NCI-H460 (cell line): ENCODE measurements around the gene NME7. TPM values are rescaled to one million over a fixed set of nuclear protein-coding genes. Genes with fewer than 3 reads are reported as not detected.
"Not testable (repeated sequence)": the region's sequence is repeated elsewhere in the genome, so short reads cannot be mapped to it uniquely, and the experiment has no call there.

Source experiments
- DNase-seq: peaks from one replicate; pipeline ENCODE4 v3.0.0-alpha.2; 2016; ENCODE audit warnings: low read depth; ENCODE audit errors: extremely low read depth
- total RNA-seq: library from RNA; depleted of rRNA; stranded (reverse); fragments of >200 nt; shearing (Covaris generic); gene quantifications from 2 replicates; pipeline ENCODE4 v1.2.3, GENCODE V29; 2014

NME7 gene
- total RNA-seq, 1 experiment from 2014 or later = 25.9 TPM

GRCh38 chr1:169345511-169345910 is 22.1 kb downstream of the NME7 start:
- no peak for DNase-seq

GRCh38 chr1:169342096-169342495 is 25.5 kb downstream of the NME7 start:
- not testable (repeated sequence) for DNase-seq

GRCh38 chr1:169340882-169341281 is 26.7 kb downstream of the NME7 start:
- DNase-seq = no peak

DNA sequence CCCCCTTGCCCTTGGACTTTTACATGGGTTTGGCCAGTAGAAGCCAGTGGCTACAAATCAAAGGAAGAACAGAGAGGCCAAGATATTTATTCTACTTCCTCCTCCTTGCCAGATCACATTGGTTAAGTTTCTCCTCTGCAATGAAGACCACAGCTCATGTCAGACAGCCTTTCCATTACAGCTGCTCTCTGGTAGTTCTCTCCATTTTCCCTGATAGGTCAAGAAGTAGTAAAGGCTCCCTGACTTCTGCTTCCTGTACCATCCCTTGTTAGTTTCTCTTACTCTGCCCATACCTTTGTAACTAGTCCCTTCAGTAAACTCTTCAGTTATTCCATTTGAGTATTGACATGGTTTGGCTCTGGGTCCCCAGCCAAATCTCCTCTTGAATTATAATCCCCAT is 27.8 kb downstream of the NME7 start:
- no peak for DNase-seq

DNA sequence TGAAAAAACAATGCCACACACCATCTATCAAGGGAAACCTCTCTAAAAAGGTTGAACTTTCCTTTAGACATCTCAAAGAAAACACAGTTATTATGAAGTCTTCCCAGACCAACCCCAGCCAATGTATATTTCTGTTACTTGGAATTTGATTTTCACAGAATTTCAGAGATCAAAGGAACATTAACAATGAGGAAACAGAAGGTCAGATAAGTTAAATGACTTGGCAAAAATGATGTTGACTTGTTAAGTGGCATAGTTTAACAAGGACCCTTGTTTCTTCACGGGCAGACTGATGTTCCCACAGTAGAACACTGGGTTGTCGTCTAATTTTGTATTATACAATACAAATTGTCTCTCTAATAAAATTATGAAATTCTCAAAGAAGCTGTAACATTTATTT is 29.0 kb downstream of the NME7 start:
- no peak for DNase-seq

- DNase-seq = not testable (repeated sequence)
These were observed 30.5 kb downstream of the NME7 start for GRCh38 chr1:169336947-169337715.

DNA sequence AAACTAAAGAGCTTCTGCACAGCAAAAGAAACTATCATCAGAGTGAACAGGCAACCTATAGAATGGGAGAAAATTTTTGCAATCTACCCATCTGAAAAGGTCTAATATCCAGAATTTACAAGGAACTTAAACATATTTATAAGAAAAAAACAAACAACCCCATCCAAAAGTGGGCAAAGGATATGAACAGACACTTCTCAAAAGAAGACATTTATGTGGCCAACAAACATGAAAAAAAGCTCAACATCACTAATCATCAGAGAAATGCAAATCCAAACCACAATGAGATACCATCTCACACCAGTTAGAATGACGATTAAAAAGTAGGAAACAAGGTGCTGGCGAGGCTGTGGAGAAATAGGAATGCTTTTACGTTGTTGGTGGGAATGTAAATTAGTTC is 32.9 kb downstream of the NME7 start:
- DNase-seq = not testable (repeated sequence)

- no peak for DNase-seq
These were observed 36.7 kb downstream of the NME7 start for GRCh38 chr1:169330927-169331326.

DNA sequence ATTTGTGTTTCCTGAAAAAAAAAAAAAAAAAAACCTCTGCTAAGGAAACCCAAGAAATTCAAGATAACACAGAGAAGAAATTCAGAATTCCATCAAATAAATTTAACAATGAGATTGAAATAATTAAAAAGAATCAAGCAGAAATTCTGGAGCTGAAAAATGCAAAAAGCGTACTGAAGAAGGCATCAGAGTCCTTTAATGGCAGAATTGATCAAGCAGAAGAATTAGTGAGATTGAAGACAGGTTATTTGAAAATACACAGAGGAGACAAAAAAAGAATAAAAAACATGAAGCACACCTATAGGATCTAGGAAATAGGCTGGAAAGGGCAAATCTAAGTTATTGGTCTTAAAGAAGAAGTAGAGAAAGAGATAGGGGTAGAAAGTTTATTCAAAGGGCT is 38.2 kb downstream of the NME7 start:
- no peak for DNase-seq

- no peak for DNase-seq
These were observed 39.7 kb downstream of the NME7 start for GRCh38 chr1:169327875-169328274.

DNA sequence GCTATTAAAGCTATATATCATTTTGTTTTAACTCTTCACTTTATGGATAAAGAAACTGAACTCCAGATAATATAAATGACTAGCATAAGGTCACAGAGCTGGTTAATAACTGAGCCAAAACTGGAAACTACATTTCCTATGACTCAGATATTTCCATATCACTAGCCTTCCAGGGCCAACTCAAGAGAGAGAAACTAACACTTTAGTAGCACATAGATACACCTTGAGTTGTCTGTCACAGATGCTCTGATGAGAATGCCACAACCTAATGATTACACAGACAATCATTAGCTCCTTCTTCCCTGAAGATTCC is 40.7 kb downstream of the NME7 start:
- DNase-seq = no peak

- no peak for DNase-seq
These were observed 41.2 kb downstream of the NME7 start for GRCh38 chr1:169326261-169326955.

DNA sequence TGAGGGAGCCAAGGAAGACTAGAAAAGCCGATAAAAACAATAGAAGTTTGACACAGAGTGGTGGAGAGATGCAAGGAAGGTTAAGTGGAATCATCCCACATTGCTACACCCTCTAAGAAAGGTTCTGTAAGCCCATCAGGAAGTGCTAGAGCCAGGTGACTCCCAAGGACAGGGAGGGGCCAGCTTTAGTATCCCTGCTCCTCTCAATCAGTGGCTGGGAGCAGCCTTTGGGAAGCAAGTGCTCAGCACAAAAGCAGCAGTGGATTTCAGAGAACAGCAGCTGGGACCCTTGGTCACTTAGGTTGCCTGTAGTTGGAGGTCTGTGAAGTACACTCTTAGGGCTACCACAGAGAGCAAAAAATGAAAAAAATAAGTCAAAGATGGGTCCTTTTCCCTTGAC is 42.5 kb downstream of the NME7 start:
- no peak for DNase-seq

DNA sequence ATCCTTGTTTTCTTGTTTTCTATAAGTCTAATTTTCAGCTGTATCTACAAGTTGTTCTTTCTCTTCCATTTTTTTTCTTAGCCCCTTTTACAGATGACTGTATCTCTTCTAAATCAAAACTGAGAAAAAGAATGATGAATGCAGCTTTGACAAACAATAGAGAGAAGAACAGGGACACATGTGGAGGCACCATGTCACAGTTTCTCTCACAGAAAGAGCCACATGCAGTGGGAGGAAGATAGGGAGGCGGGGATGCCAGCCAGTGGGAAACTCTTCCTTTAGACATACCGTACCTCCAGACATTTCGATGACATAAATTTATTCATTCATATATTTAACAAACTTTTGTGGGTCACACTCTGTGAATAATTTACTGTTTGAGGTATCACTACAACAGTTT is 45.5 kb downstream of the NME7 start:
- DNase-seq = no peak

DNA sequence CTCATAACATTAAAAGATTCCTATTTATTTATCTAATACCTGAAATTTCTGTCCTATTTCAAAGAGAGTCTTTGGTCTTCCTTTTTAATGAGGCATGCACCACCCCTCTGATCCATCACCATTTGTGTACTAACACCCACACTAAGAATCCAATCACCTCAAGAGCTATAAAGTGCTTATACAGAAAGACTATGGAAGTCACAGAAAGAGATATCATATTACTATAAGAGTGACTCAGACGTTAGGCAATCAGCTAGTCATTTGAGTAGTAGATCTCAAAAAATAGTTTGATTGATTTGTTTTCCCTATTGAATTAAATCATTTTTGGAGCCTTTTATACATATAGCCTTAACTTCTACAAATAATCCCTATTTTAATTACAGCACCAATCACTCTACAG is 46.1 kb downstream of the NME7 start:
- DNase-seq = peak; percentile 36

GRCh38 chr1:169318536-169319244 is 48.9 kb downstream of the NME7 start:
- no peak for DNase-seq

GRCh38 chr1:169316556-169316955 is 51.0 kb downstream of the NME7 start:
- DNase-seq = no peak

- peak; percentile 81 for DNase-seq
These were observed 55.3 kb downstream of the NME7 start for GRCh38 chr1:169312084-169312954.

- DNase-seq = no peak
These were observed 58.1 kb downstream of the NME7 start for GRCh38 chr1:169309178-169310166.
